ENCODE data around the gene LRRK1. TPM values are rescaled to one million over a fixed set of nuclear protein-coding genes. Genes with fewer than 3 reads are reported as not detected.
A peak's percentile ranks its signal among the peaks of the same experiment; 100 is the strongest.

The LRRK1 gene
- total and polyA plus RNA-seq, 2 experiments from 2014 or later, result 2.6 to 4.5 TPM

GRCh38 chr15:101088788-101089578, 169.8 kb downstream of the LRRK1 start:
- no peaks in the 10 kb centered on the region for H3K36me3 ChIP-seq (ENCODE audit: insufficient read depth)
- no peaks in the 10 kb centered on the region for H3K27me3 ChIP-seq (ENCODE audit: insufficient read depth)
- Mint-ChIP-seq H3K4me3 (no peak overlapping the region), H3K4me1 (peaks cover 10% of the 10 kb centered on the region; the same call in 2 of the 3 replicates), H3K36me3 (ENCODE audit: low read depth) (no peaks in the 10 kb centered on the region), H3K27me3 (ENCODE audit: insufficient read depth, low read depth, poor library complexity) (peaks cover 7% of the 10 kb centered on the region), H3K27ac (no peak overlapping the region), H3K9me3 (0 out of 3 replicates have a peak, but pooled peaks cover 3% of the 10 kb centered on the region)
- ATAC-seq (peak; percentile 90), DNase-seq (ENCODE audit: low spot score) (peak; percentile 75)
- 0 out of 2 replicates have a peak overlapping the region, but pooled peaks have one; percentile 41 for H3K4me3 ChIP-seq
- H3K9me2 ChIP-seq (ENCODE audit: insufficient read depth), result peaks cover 8% of the 10 kb centered on the region; the same call in 1 of the 2 replicates
- no peak for TF ChIP-seq ZNF114 (CRISPR knock-in tag; IDR thresholded peaks at IDR 0.05)
- TF ChIP-seq CTCF (conservative IDR thresholded peaks at IDR 0.05; ENCODE audit: low read depth in 2 of 2), result peak; percentile 89 to 93
- no peaks in the 10 kb centered on the region for H3F3A ChIP-seq (replicated peaks; ENCODE audit: low read depth)
- H4K20me1 ChIP-seq (replicated peaks; ENCODE audit: insufficient read depth), result no peaks in the 10 kb centered on the region
- no peak overlapping the region for H3K27ac ChIP-seq (ENCODE audit: low read depth)
- H3K4me1 ChIP-seq (ENCODE audit: insufficient read depth), result no peaks in the 10 kb centered on the region
- peak overlapping the region; percentile 64 for H3K4me2 ChIP-seq
- peak overlapping the region; percentile 99 for H2AFZ ChIP-seq
- no peaks in the 10 kb centered on the region for H3K79me2 ChIP-seq (replicated peaks; ENCODE audit: insufficient read depth)

GRCh38 chr15:101089579-101090427, 170.6 kb downstream of the LRRK1 start:
- ATAC-seq, result no peak
- no peak for TF ChIP-seq EZH2 (IDR thresholded peaks at IDR 0.05; ENCODE audit: low read depth, unreplicated experiment)
- no peak for TF ChIP-seq ZNF462 (CRISPR knock-in tag; IDR thresholded peaks at IDR 0.05)
- no peak for TF ChIP-seq CTCF (conservative IDR thresholded peaks at IDR 0.05; ENCODE audit: low read depth in 2 of 2)
- no peak for TF ChIP-seq EZH2phosphoT487 (IDR thresholded peaks at IDR 0.05; ENCODE audit: unreplicated experiment)
- no peak for TF ChIP-seq ZNF114 (CRISPR knock-in tag; IDR thresholded peaks at IDR 0.05)
- no peak for TF ChIP-seq NANOG (IDR thresholded peaks at IDR 0.05; ENCODE audit: borderline replicate concordance)
- TF ChIP-seq CREB1 (CRISPR knock-in tag; IDR thresholded peaks at IDR 0.05; ENCODE audit: low read depth), result no peak

More at GRCh38 chr15:101089579-101090427, 170.6 kb downstream of the LRRK1 start:
- no peaks in the 10 kb centered on the region for H3K27me3 ChIP-seq (ENCODE audit: insufficient read depth)
- H3K4me2 ChIP-seq, result no peak overlapping the region
- no peaks in the 10 kb centered on the region for H4K20me1 ChIP-seq (replicated peaks; ENCODE audit: insufficient read depth)
- no peak overlapping the region for H3K4me3 ChIP-seq
- H2AFZ ChIP-seq, result no peak overlapping the region
- H3K4me3 Mint-ChIP-seq, result no peak overlapping the region
- no peaks in the 10 kb centered on the region for H3F3A ChIP-seq (replicated peaks; ENCODE audit: low read depth)
- H3K4me1 Mint-ChIP-seq, result peaks cover 10% of the 10 kb centered on the region; the same call in 2 of the 3 replicates
- DNase-seq (ENCODE audit: low spot score), result no peak
- H3K27me3 Mint-ChIP-seq (ENCODE audit: insufficient read depth, low read depth, poor library complexity), result peaks cover 7% of the 10 kb centered on the region
- H3K9me2 ChIP-seq (ENCODE audit: insufficient read depth), result peaks cover 8% of the 10 kb centered on the region; the same call in 1 of the 2 replicates
- H3K27ac ChIP-seq (ENCODE audit: low read depth), result no peak overlapping the region
- H3K36me3 ChIP-seq (ENCODE audit: insufficient read depth), result no peaks in the 10 kb centered on the region
- no peaks in the 10 kb centered on the region for H3K36me3 Mint-ChIP-seq (ENCODE audit: low read depth)
- no peaks in the 10 kb centered on the region for H3K4me1 ChIP-seq (ENCODE audit: insufficient read depth)
- no peak overlapping the region for H3K27ac Mint-ChIP-seq
- H3K79me2 ChIP-seq (replicated peaks; ENCODE audit: insufficient read depth), result no peaks in the 10 kb centered on the region
- H3K9me3 Mint-ChIP-seq, result 0 out of 3 replicates have a peak, but pooled peaks cover 3% of the 10 kb centered on the region

All from GM23338 (cell line).